A549 (cell line): ENCODE data around the gene CD47. TPM values are rescaled to one million over a fixed set of nuclear protein-coding genes. Genes with fewer than 3 reads are reported as not detected.

ENCODE experiments used
- ATAC-seq, 2 experiments: fragments of 200-7000 bp in 1 of 2; fragments of >200 bp in 1 of 2; cut with Nextera tagmentation in 1 of 2; cut with Tn5 transposase in 1 of 2; 3 replicates each; pipeline versions ENCODE4 v1.8.0 to v1.9.1; 2018 to 2020; ENCODE audit warnings: mild to moderate bottlenecking in 1 of 2, moderate library complexity in 1 of 2
- CTCF ChIA-PET: fragments of 300-600 bp; sonication (Branson Sonifier 250); formaldehyde crosslinking; extraction: SDS; loops from one replicate; lab custom pipeline; 2021; ENCODE audit warnings: antibody characterized with exemption, inconsistent platforms; lab: Yijun Ruan, JAX
- POLR2A ChIA-PET: fragments of 350-600 bp; formaldehyde crosslinking; extraction: SDS; loops from one replicate; lab custom pipeline; 2021; ENCODE audit warnings: antibody characterized with exemption, inconsistent platforms; lab: Yijun Ruan, JAX
- DNase-seq, 2 experiments: peaks; one replicate each; pipeline versions ENCODE4 v3.0.0 to v3.0.0-alpha.2; 2011 to 2016; ENCODE audit warnings: low read depth in 1 of 2, low spot score in 1 of 2
- FAIRE-seq: peaks from 2 replicates; lab custom pipeline; 2011; peaks lifted over from hg19 to GRCh38; lab: Jason Lieb, UNC
- H3K27ac ChIP-seq, 2 experiments: fragments of >200 bp; sonication (Bioruptor Twin); formaldehyde crosslinking; 3 replicates each; pipeline ENCODE4 v1.5.1; 2016 to 2017
- H3K4me1 ChIP-seq: fragments of >200 bp; sonication (Bioruptor Twin); formaldehyde crosslinking; 3 replicates; pipeline ENCODE4 v1.6.1; 2016
- H3K4me2 ChIP-seq: fragments of >200 bp; sonication (Bioruptor Twin); formaldehyde crosslinking; 3 replicates; pipeline ENCODE4 v1.6.1; 2016
- H3K4me3 ChIP-seq: fragments of >200 bp; sonication (Bioruptor Twin); formaldehyde crosslinking; 3 replicates; pipeline ENCODE4 v1.5.1; 2016
- H3K9me3 ChIP-seq: fragments of >200 bp; sonication (Bioruptor Twin); formaldehyde crosslinking; 3 replicates; pipeline ENCODE4 v1.6.1; 2016
- BHLHE40 ChIP-seq: IDR thresholded peaks from 2 replicates; pipeline ENCODE4 v1.6.1; 2012; ENCODE audit warnings: low read depth, low read length, inconsistent platforms
- CBX2 ChIP-seq: fragments of 200-600 bp; sonication (generic); IDR thresholded peaks from 2 replicates; pipeline ENCODE4 v1.6.1; 2016; ENCODE audit warnings: low read depth, mild to moderate bottlenecking, borderline replicate concordance
- CBX8 ChIP-seq: fragments of 200-600 bp; sonication (generic); IDR thresholded peaks from 2 replicates; pipeline ENCODE4 v1.6.1; 2016
- CEBPB ChIP-seq, 2 experiments: fragments of >200 bp in 1 of 2; sonication (Bioruptor Twin) in 1 of 2; formaldehyde crosslinking in 1 of 2; IDR thresholded peaks; 2 replicates each; pipeline ENCODE4 v1.6.1; 2012 to 2016
- CHD4 ChIP-seq: fragments of 200-600 bp; sonication (generic); IDR thresholded peaks from 2 replicates; pipeline ENCODE4 v1.6.1; 2016; ENCODE audit warnings: antibody characterized with exemption, mild to moderate bottlenecking, borderline replicate concordance
- CTCF ChIP-seq: fragments of >200 bp; sonication (Bioruptor Twin); formaldehyde crosslinking; IDR thresholded peaks from 3 replicates; pipeline ENCODE4 v1.5.1; 2016
- E2F6 ChIP-seq: IDR thresholded peaks from 2 replicates; pipeline ENCODE4 v1.6.1; 2012; ENCODE audit warnings: low read depth, borderline replicate concordance
- FOSB ChIP-seq: fragments of 250-450 bp; sonication (Bioruptor Pico); IDR thresholded peaks from 2 replicates; pipeline ENCODE4 v1.5.0; 2020; ENCODE audit warnings: mild to moderate bottlenecking, moderate library complexity
- HES2 ChIP-seq: fragments of >200 bp; sonication (Bioruptor Twin); formaldehyde crosslinking; IDR thresholded peaks from 2 replicates; pipeline ENCODE4 v1.6.1; 2016
- JUN ChIP-seq, 2 experiments: fragments of >200 bp; sonication (Bioruptor Twin); formaldehyde crosslinking; IDR thresholded peaks; 2 replicates in 1 of 2; 3 replicates in 1 of 2; pipeline ENCODE4 v1.6.1; 2016 to 2017
- KDM1A ChIP-seq: fragments of 200-600 bp; sonication (generic); IDR thresholded peaks from 2 replicates; pipeline ENCODE4 v1.6.1; 2016; ENCODE audit warnings: low read depth, mild to moderate bottlenecking
- MYC ChIP-seq: IDR thresholded peaks from 2 replicates; pipeline ENCODE4 v1.6.1; 2012; ENCODE audit warnings: mild to moderate bottlenecking, inconsistent platforms, low read length, improper control_type of control experiment, borderline replicate concordance
- NPAS2 ChIP-seq: fragments of 250-450 bp; sonication (Bioruptor Pico); IDR thresholded peaks from 2 replicates; pipeline ENCODE4 v1.8.0; 2022; ENCODE audit warnings: mild to moderate bottlenecking, moderate library complexity, borderline replicate concordance
- NR3C1 ChIP-seq: fragments of >200 bp; sonication (Bioruptor Twin); formaldehyde crosslinking; IDR thresholded peaks from 3 replicates; pipeline ENCODE4 v1.6.1; 2017
- PBX3 ChIP-seq: IDR thresholded peaks from 2 replicates; pipeline ENCODE4 v1.6.1; 2012
- PHF8 ChIP-seq: fragments of 200-600 bp; sonication (generic); IDR thresholded peaks from 2 replicates; pipeline ENCODE4 v1.6.1; 2016; ENCODE audit warnings: low read depth, mild to moderate bottlenecking, antibody characterized with exemption, moderate library complexity, borderline replicate concordance
- POLR2AphosphoS2 ChIP-seq: conservative IDR thresholded peaks from 2 replicates; pipeline ENCODE4 v1.6.1; 2012; ENCODE audit warnings: low read length, improper control_type of control experiment, inconsistent platforms
- RCOR1 ChIP-seq: fragments of 150-350 bp; IDR thresholded peaks from 2 replicates; pipeline ENCODE4 v1.6.1; 2014; ENCODE audit warnings: antibody characterized with exemption, low read length, low read depth
- SREBF2 ChIP-seq: fragments of 450-650 bp; IDR thresholded peaks from 2 replicates; pipeline ENCODE4 v1.6.1; 2014; ENCODE audit warnings: mild to moderate bottlenecking, moderate library complexity
- TP53 ChIP-seq: fragments of 250-450 bp; sonication (Bioruptor Pico); IDR thresholded peaks from 2 replicates; pipeline ENCODE4 v1.5.0; 2021; ENCODE audit warnings: mild to moderate bottlenecking, moderate library complexity
- USF2 ChIP-seq: fragments of 450-650 bp; IDR thresholded peaks from 2 replicates; pipeline ENCODE4 v1.6.1; 2014; ENCODE audit warnings: antibody characterized with exemption
- ZFP36 ChIP-seq: fragments of 450-650 bp; IDR thresholded peaks from 2 replicates; pipeline ENCODE4 v1.6.1; 2014; ENCODE audit warnings: borderline replicate concordance; ENCODE audit not compliant: partially characterized antibody
- ZSCAN20 ChIP-seq: fragments of 250-450 bp; sonication (Bioruptor Pico); IDR thresholded peaks from 2 replicates; pipeline ENCODE4 v1.8.0; 2022; ENCODE audit warnings: mild to moderate bottlenecking, moderate library complexity
- WGBS: methylation state at CpG from one replicate; pipeline ENCODE4 v1.1.6; 2017; ENCODE audit errors: missing lambda C conversion rate; 5-methylcytosine and 5-hydroxymethylcytosine counted together
- polyA plus RNA-seq, 4 experiments: library from polyadenylated mRNA; depleted of rRNA in 3 of 4; stranded (reverse); fragments of >200 nt; fragmentation: RNase III in 1 of 4; extraction: RNeasy Plus Mini Kit Qiagen cat#74134 plus additional on column Dnase treatment in 1 of 4; gene quantifications; 2 replicates in 3 of 4; 3 replicates in 1 of 4; pipeline ENCODE4 v1.2.3, GENCODE V29; 2011 to 2017
- TF ChIP-seq, protein P1 (sequence below): fragments of 200-600 bp; sonication (generic); IDR thresholded peaks from 2 replicates; pipeline ENCODE4 v1.6.1; 2016; ENCODE audit warnings: antibody characterized with exemption, mild to moderate bottlenecking, moderate library complexity

Gene CD47
- polyA plus RNA-seq, 2 of the 4 experiments (the other 2 are of a cell fraction): 31.0 to 35.9 TPM

GRCh38 chr3:108096532-108097321 lies 5.9 kb upstream of the CD47 start:
- WGBS: 64% methylated on average over 9 of the region's 9 CpGs
- ATAC-seq: no peak
- Histone ChIP-seq H3K4me3 (no peak overlapping the region), H3K4me2 (no peak overlapping the region), H3K4me1 (no peaks in the 10 kb centered on the region), H3K9me3 (no peaks in the 10 kb centered on the region), H3K27ac (no peak overlapping the region)
- TF ChIP-seq ZSCAN20 (CRISPR knock-in tag): no peak
- TF ChIP-seq NR3C1: no peak
- TF ChIP-seq POLR2AphosphoS2: no peak
- no peak for TF ChIP-seq FOSB (CRISPR knock-in tag)
- TF ChIP-seq KDM1A: no peak
- TF ChIP-seq, protein P1, sequence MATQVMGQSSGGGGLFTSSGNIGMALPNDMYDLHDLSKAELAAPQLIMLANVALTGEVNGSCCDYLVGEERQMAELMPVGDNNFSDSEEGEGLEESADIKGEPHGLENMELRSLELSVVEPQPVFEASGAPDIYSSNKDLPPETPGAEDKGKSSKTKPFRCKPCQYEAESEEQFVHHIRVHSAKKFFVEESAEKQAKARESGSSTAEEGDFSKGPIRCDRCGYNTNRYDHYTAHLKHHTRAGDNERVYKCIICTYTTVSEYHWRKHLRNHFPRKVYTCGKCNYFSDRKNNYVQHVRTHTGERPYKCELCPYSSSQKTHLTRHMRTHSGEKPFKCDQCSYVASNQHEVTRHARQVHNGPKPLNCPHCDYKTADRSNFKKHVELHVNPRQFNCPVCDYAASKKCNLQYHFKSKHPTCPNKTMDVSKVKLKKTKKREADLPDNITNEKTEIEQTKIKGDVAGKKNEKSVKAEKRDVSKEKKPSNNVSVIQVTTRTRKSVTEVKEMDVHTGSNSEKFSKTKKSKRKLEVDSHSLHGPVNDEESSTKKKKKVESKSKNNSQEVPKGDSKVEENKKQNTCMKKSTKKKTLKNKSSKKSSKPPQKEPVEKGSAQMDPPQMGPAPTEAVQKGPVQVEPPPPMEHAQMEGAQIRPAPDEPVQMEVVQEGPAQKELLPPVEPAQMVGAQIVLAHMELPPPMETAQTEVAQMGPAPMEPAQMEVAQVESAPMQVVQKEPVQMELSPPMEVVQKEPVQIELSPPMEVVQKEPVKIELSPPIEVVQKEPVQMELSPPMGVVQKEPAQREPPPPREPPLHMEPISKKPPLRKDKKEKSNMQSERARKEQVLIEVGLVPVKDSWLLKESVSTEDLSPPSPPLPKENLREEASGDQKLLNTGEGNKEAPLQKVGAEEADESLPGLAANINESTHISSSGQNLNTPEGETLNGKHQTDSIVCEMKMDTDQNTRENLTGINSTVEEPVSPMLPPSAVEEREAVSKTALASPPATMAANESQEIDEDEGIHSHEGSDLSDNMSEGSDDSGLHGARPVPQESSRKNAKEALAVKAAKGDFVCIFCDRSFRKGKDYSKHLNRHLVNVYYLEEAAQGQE: no peak
- no peak for TF ChIP-seq PHF8
- TF ChIP-seq TP53 (CRISPR knock-in tag): no peak
- TF ChIP-seq HES2: no peak
- no peak for TF ChIP-seq JUN (IDR thresholded peaks at IDR 0.05)
- TF ChIP-seq BHLHE40: no peak
- no peak for TF ChIP-seq ZFP36
- DNase-seq: no peak
- CTCF ChIA-PET: no interaction called here
- no peak for FAIRE-seq
- POLR2A ChIA-PET: no interaction called here

- TF ChIP-seq RCOR1 (no peak), SREBF2 (no peak), CBX8 (no peak), MYC (no peak), TP53 (CRISPR knock-in tag) (no peak), USF2 (no peak), CBX2 (no peak), CEBPB (IDR thresholded peaks at IDR 0.05) (no peak), HES2 (no peak), CHD4 (no peak), E2F6 (no peak), NPAS2 (CRISPR knock-in tag) (no peak), PBX3 (no peak), CTCF (no peak)
- CTCF ChIA-PET: interaction anchor here (1.3 kb wide), 1 partner anchor 60 kb away, joined by 5 read pairs; no protein-coding TSS in a partner anchor
- no peak overlapping the region for H3K4me3 ChIP-seq
- ATAC-seq (no peak), DNase-seq (no peak), FAIRE-seq (no peak)
- H3K4me2 ChIP-seq: no peak overlapping the region
- WGBS: 50% methylated on average over 3 of the region's 3 CpGs
- POLR2A ChIA-PET: no interaction called here
- no peak overlapping the region for H3K27ac ChIP-seq
- no peaks in the 10 kb centered on the region for H3K9me3 ChIP-seq
- H3K4me1 ChIP-seq: peaks cover 10% of the 10 kb centered on the region; the same call in 2 of the 3 replicates
Measured at GRCh38 chr3:108093616-108094015, 2.8 kb upstream of the CD47 start.
